Keratinocyte (primary cell): ENCODE data around the gene CACNB2. TPM values are rescaled to one million over a fixed set of nuclear protein-coding genes. Genes with fewer than 3 reads are reported as not detected.

Experiments
- DNase-seq: peaks from one replicate; pipeline ENCODE4 v3.0.0-alpha.2; 2011; ENCODE audit warnings: low read depth, missing footprints, low spot score
- FAIRE-seq: peaks from 2 replicates; lab custom pipeline; 2011; peaks lifted over from hg19 to GRCh38; lab: Jason Lieb, UNC
- H2AFZ ChIP-seq: 2 replicates; pipeline ENCODE4 v1.6.0; 2012; ENCODE audit warnings: low read length, control low read depth, inconsistent platforms; ENCODE audit not compliant: control insufficient read depth
- H3K27ac ChIP-seq: 2 replicates; pipeline ENCODE4 v1.5.1; 2011; ENCODE audit warnings: low read length; ENCODE audit not compliant: control insufficient read depth, insufficient read depth
- H3K27me3 ChIP-seq: 3 replicates; pipeline ENCODE4 v1.6.0; 2011; ENCODE audit warnings: low read length; ENCODE audit not compliant: control insufficient read depth, insufficient read depth; ENCODE audit errors: extremely low read depth
- H3K36me3 ChIP-seq, 2 experiments: 2 replicates in 1 of 2; 3 replicates in 1 of 2; pipeline ENCODE4 v1.5.1; 2011; ENCODE audit warnings: low read length in 2 of 2, mild to moderate bottlenecking in 1 of 2; ENCODE audit not compliant: control insufficient read depth in 2 of 2, insufficient read depth in 2 of 2; ENCODE audit errors: extremely low read depth in 1 of 2
- H3K4me1 ChIP-seq: 3 replicates; pipeline ENCODE4 v1.5.1; 2011; ENCODE audit warnings: low read length; ENCODE audit not compliant: control insufficient read depth, insufficient read depth; ENCODE audit errors: extremely low read depth
- H3K4me2 ChIP-seq: 3 replicates; pipeline ENCODE4 v1.6.0; 2011; ENCODE audit warnings: low read depth, low read length; ENCODE audit not compliant: control insufficient read depth, insufficient read depth; ENCODE audit errors: extremely low read depth
- H3K4me3 ChIP-seq, 3 experiments: fragments of 200-600 bp in 1 of 3; sonication (generic) in 1 of 3; 2 replicates in 2 of 3; 3 replicates in 1 of 3; pipeline ENCODE4 v1.5.1; 2011 to 2016; ENCODE audit warnings: low read length in 3 of 3, mild to moderate bottlenecking in 3 of 3, control low read depth in 2 of 3, inconsistent platforms in 1 of 3, low read depth in 1 of 3, mixed read lengths in 1 of 3, mixed run types in 1 of 3, moderate library complexity in 1 of 3; ENCODE audit not compliant: control insufficient read depth in 2 of 3, insufficient read depth in 2 of 3; ENCODE audit errors: extremely low read depth in 1 of 3
- H3K79me2 ChIP-seq: 2 replicates; pipeline ENCODE4 v1.6.0; 2012; ENCODE audit warnings: low read length; ENCODE audit not compliant: control insufficient read depth, insufficient read depth
- H3K9ac ChIP-seq: 3 replicates; pipeline ENCODE4 v1.6.0; 2011; ENCODE audit warnings: low read length; ENCODE audit not compliant: control insufficient read depth, insufficient read depth; ENCODE audit errors: extremely low read depth
- H3K9me1 ChIP-seq: 3 replicates; pipeline ENCODE4 v1.6.0; 2011; ENCODE audit warnings: low read length; ENCODE audit not compliant: control insufficient read depth, insufficient read depth; ENCODE audit errors: extremely low read depth
- H3K9me3 ChIP-seq: 2 replicates; pipeline ENCODE4 v1.5.1; 2012; ENCODE audit warnings: low read depth, low read length; ENCODE audit not compliant: control insufficient read depth
- H4K20me1 ChIP-seq: 3 replicates; pipeline ENCODE4 v1.6.0; 2011; ENCODE audit warnings: low read length; ENCODE audit not compliant: control insufficient read depth, insufficient read depth; ENCODE audit errors: extremely low read depth
- CTCF ChIP-seq, 3 experiments: IDR thresholded peaks in 1 of 3; conservative IDR thresholded peaks in 1 of 3; optimal IDR thresholded peaks in 1 of 3; 2 replicates in 2 of 3; 3 replicates in 1 of 3; pipeline versions ENCODE3 to v1.5.1; 2011; ENCODE audit warnings: low read length in 3 of 3, mild to moderate bottlenecking in 3 of 3, moderate library complexity in 2 of 3, control low read depth in 1 of 3, inconsistent platforms in 1 of 3; ENCODE audit not compliant: insufficient read depth in 2 of 3; ENCODE audit errors: extremely low read depth in 1 of 3
- EZH2 ChIP-seq: IDR thresholded peaks from one replicate; pipeline ENCODE4 v1.6.1; 2012; ENCODE audit warnings: inconsistent platforms, mild to moderate bottlenecking, low read length, moderate library complexity
- dilution Hi-C: fragments of 300-500 bp; cut with MboI; formaldehyde crosslinking; loops from one replicate; pipeline ENCODE4 v1.7.0; 2020; ENCODE audit warnings: low sequenced_read_pairs; ENCODE audit not compliant: extremely low pct_ligation_motif_present
- polyA plus RNA-seq, 5 experiments: library from polyadenylated mRNA; depleted of rRNA in 3 of 5; stranded (reverse) in 3 of 5; stranded (forward) in 1 of 5; unstranded in 1 of 5; fragments of >200 nt; gene quantifications; 1 replicate in 1 of 5; 2 replicates in 3 of 5; 3 replicates in 1 of 5; pipeline versions ENCODE4 v1.2.1 to v1.2.3, GENCODE V29; 2011 to 2012; ENCODE audit warnings: missing spikeins in 2 of 5, low read depth in 1 of 5, low replicate concordance in 1 of 5

CACNB2 gene
- polyA plus RNA-seq, 1 donor (not counting 4 experiments of a cell fraction or from before 2014, with no cell fraction given): 0.03 TPM

GRCh38 chr10:18230794-18231193, 90.6 kb downstream of the CACNB2 start:
- Histone ChIP-seq H3K27me3 (no peaks in the 10 kb centered on the region), H2AFZ (no peak overlapping the region), H3K79me2 (no peaks in the 10 kb centered on the region), H4K20me1 (no peaks in the 10 kb centered on the region), H3K9me1 (no peaks in the 10 kb centered on the region), H3K4me3 (no peak overlapping the region), H3K4me2 (no peak overlapping the region), H3K27ac (no peak overlapping the region), H3K9ac (no peak overlapping the region), H3K9me3 (no peaks in the 10 kb centered on the region), H3K4me1 (peaks cover 3% of the 10 kb centered on the region), H3K36me3 (no peaks in the 10 kb centered on the region)
- dilution Hi-C loops: no loop called here
- TF ChIP-seq EZH2 (no peak), CTCF (optimal IDR thresholded peaks at IDR 0.05 in 1 of 3, IDR thresholded peaks at IDR 0.05 in 1 of 3, conservative IDR thresholded peaks at IDR 0.05 in 1 of 3; ENCODE audit: extremely low read depth in 1 of 3, insufficient read depth in 2 of 3, low read length in 3 of 3) (no peak)
- FAIRE-seq (no peak), DNase-seq (no peak)

- dilution Hi-C loops: no loop called here
- Histone ChIP-seq H3K27ac (no peak overlapping the region), H3K9ac (no peak overlapping the region), H3K27me3 (no peaks in the 10 kb centered on the region), H3K79me2 (no peaks in the 10 kb centered on the region), H3K4me2 (no peak overlapping the region), H3K9me3 (no peaks in the 10 kb centered on the region), H3K36me3 (no peaks in the 10 kb centered on the region), H3K4me1 (peaks cover 3% of the 10 kb centered on the region), H4K20me1 (no peaks in the 10 kb centered on the region), H3K9me1 (no peaks in the 10 kb centered on the region), H2AFZ (no peak overlapping the region), H3K4me3 (no peak overlapping the region)
- TF ChIP-seq EZH2 (no peak), CTCF (optimal IDR thresholded peaks at IDR 0.05 in 1 of 3, IDR thresholded peaks at IDR 0.05 in 1 of 3, conservative IDR thresholded peaks at IDR 0.05 in 1 of 3; ENCODE audit: extremely low read depth in 1 of 3, insufficient read depth in 2 of 3, low read length in 3 of 3) (no peak)
- DNase-seq (no peak), FAIRE-seq (no peak)
Measured at GRCh38 chr10:18231480-18231879, 91.3 kb downstream of the CACNB2 start.
